NCI-H2029 treated with DMSO at 0.1 percent for 48 hours (cell line): Measurements from ENCODE around the gene C19orf67.
A peak's percentile ranks its signal among the peaks of the same experiment; 100 is the strongest.

Experiments
- DNase-seq: peaks from one replicate; lab custom pipeline; 2025; lab: John Stamatoyannopoulos, UW

The C19orf67 gene

DNA sequence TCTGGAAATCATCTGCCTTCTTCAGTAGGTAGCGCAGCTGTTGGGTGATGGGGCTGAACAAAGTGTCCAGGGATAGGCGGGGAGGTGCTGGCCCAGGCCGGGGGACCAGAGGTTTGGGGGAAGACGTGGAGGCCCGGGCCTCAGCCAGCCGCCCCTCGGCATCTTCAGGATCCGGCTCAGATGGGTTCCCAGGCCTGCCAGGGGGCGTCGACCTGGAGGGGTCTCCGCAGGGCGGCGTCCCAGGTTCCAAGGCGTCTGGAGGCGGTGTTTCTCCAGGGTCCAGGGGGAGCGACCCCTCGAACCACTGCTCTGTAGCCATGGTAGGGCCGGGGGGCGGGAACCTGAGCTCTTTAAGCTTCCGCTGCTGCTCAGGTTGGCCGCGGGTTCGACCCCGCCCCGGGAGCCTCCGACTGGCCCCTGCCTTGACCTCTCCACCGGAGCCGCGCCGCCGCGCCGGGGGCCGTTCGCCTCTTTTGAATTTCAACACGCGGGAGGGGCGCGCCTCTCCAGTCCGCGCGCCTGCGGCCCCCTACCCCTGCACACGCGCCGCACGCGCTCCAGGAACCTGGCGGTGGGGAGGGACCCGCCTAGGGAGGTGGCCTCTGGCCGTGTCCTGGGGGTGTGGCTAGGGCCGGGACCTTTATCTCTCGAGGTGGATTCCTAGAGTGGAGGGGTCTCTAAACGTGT is at the start of gene C19orf67:
C19orf67 (minus strand) TSS at position 475 of the 687 bp plus-strand sequence; CDS start at position 319, 156 bp downstream.
- DNase-seq, result no peak

DNA sequence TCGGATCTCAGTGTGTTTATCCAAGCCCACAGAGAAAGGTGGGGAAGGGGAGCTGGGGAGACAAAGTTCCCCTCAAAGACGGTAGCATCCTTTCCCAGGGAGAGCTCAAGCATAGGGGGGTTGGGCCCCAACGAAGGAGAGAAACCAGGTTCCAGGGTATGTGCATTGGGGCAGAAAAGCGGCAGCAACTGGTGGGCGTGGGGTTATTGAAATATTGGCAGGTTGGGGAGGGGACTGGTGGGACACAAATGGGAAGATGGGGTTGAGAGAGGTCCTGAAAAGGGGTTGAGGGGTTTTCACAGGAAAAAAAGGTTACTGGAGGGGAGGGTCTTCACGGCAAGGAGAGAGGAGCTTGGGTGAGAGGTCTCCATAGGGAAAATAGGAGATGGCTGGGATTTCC is 49.8 kb upstream of the C19orf67 start:
- no peak for DNase-seq

DNA sequence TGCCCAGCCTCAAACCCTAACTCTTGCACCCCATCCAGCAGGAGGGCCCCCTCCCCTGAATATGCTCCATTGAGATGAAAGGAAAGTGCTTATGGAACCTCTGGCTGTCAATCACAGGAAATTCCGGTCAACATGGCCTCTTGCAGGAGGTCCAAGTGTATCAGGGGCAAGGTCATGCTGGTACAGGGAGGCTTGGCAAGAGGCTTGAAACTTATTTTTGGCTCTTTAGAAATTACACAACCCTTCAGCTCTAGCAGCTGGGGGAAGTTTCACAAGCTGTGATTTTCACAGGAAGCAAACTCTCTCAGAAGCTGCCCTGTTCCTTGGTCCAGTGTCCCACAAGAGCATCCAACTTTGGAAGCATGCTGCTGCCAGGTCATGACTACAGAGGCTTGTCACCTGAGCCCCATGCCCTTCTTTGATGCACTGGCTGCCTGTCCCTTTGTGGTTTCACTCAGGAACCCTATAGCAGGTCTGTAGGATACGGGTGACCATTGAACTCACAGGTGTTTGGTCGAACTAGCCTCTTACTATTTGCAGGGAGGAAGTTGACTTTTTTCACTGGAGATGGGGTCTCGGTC is 42.4 kb upstream of the C19orf67 start:
- DNase-seq, result no peak

DNA sequence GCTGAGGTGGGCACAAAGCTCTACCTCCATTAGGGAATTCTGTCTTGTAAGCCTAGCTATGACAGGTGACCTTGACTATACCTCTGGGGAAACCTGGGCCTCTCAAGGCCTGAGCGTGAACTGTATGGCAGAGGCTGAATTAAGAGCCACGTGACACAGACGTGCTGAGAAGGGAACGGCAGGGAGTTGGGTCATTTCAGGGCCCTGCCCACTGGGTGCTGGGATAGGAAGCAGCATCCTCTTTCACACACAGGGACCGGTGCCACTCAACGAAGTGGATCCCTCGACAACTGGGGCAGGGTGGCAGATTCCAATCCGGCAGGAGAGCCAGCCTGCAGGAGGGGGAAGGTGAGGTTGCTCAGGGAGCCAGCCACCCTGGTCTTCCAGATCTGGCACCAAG is 41.6 kb upstream of the C19orf67 start:
- DNase-seq, result no peak

DNA sequence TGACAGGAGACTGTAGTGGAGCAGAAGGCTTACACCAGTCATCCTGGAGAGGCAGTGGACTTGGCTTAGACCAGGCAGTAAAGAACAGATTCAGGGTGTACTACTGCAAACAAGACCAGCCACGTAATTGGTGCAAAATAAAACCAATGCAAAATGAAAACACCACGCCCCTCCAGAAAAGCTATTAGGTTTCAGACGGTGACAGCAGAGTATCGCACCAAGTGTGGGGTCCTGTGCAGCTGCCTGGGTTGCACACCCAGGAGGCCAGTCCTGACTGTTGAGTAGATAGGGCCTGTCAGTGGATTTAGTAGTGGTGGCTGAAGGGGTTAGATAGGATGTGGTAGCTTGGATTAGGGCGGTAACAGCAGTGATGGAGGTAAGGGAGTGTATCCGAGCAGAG is 37.3 kb upstream of the C19orf67 start:
- DNase-seq, result no peak

DNA sequence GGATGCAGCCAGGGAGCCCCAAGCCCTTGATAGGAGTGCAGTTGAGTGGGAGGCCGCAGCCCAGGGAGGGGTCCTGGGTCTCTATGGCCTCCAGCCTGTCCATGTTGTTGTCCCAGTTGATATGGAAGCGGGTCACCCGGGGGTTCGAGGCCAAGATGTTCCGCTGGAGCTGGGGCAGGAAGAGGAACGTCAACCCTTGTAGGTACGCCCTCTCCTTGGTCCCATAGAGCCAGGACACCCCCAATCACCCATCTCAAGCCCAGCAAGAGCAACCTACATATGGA is 34.9 kb upstream of the C19orf67 start:
- DNase-seq, result no peak

DNA sequence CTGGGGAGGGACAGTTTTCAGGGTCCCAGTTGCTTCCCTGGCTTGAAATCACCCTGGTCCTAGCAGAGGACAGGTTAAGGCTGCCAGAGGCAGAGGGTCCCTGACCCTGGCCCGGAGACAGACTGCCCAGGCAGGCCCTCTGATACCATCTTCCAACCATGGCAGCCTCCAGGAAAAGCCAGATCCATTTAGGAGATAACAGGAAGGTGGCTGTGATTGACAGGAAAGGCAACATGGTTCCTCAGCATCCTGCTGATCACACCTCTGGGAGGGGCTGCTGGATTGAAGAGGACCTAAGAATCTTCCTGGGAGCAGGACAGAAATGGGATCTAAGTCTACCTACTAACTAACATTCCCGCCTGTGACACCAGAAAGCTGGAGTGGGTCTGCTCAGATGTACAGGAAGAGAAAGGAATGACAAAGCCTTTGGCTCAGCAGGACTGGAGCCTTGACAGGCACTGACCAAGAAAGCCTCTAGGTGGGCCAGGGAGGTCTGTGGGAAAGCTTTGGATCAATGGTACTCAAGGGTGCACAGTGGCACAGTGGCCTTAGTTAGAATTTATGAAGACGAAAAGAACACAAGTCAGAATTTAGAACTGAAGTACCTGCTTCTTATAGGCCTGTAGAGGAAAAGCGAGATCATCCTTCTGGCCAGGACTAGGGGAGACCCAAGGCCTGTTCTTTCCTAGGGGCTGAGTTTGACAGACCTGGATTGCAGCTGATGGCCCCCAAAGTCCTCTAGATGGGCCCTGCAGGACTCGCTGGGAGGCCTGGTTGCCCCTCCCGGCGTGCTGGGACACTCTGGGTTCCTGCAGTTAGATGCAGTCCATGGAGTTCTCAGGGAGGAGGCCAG is 34.3 kb upstream of the C19orf67 start:
- DNase-seq, result no peak

DNA sequence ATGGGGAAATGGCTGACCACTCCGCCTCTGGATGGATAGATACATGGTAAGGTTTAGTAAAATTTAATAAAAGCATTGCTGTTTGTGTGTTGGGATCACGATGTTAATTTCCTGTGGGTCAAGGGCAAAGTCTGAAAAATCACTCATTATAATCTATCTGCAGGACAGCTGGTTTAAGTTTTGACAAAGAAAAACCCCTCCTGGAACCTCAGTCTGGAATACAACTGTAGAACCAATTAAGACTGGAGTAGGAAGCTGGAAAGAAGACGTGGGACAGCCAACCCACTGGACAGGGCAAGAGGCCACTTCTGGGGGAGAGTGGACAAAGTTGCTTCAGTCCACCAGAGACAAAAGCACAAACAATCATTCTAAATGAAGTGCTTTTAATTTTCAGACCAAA is 33.6 kb upstream of the C19orf67 start:
- no peak for DNase-seq

DNA sequence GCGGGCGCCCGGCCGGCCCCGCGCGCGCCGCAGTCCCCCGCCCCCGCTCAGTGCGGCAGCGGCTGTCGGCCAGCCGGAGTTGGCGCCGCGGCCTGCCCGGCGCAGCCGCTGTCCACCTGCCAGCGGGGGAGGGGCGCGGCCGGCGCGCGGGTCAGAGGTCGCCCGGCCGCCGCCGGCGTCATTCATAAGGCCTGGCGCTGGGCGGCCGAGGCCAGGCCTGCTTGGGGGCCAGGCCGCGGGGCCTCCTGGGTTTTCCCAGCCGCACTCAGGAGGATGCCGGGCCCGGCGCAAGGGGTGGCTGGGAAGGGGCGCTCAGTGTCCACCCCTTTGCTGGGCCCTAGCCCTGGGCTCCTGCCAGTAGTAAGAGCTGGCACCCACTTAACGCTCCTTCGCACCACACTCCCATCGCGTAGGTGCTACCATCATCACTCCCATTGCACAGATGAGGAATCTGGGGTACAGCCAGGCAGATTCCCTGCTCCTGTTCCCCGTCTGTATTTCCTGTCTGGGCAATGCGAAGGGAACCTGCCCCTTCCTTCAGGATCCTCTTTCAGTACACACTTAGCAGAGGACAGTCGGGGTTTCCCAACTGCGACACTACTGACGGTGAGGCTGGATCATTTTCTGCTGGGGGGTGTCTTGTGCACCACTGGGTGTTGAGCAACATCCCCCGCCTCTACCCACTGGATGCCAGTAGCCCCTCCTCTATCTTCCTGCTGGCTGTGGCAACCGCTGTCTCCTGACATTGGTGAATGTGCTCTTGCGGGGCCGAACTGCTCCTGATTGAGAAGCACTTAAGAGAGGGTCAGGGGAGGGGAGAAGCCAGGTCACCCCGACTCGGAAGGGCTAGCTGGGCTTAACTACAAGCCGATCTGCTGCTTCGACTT is 32.8 kb upstream of the C19orf67 start:
- no peak for DNase-seq

DNA sequence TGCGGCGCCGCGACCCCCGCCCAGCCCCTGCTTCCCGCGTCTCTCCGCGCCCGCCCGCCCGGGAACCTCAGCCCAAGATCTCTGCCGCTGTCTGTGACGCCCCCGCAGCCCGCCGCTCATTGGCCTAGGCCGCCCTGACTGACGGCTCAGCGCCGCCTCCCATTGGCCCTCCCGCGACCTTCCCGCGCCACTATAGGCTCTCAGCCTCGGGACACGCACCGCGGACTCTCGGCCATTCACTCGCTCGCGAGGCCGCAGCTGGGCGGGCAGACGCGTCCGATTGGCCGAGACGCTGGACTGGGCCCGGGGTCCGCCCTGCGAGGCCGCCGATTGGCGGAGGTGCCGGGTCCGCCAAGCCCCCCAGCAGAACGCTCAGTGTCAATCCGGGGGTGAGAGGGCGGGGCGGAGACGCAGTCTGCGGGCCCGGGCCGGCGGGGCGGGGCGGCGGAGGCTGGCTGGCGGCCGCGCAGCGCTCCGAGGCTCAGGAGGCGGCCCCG is 32.1 kb upstream of the C19orf67 start, which contains the start of gene PRKACA:
PRKACA (minus strand) TSS at position 95 of the 497 bp plus-strand sequence. CDS start 215 bp downstream, outside the sequence.
- peak; percentile 76 for DNase-seq

DNA sequence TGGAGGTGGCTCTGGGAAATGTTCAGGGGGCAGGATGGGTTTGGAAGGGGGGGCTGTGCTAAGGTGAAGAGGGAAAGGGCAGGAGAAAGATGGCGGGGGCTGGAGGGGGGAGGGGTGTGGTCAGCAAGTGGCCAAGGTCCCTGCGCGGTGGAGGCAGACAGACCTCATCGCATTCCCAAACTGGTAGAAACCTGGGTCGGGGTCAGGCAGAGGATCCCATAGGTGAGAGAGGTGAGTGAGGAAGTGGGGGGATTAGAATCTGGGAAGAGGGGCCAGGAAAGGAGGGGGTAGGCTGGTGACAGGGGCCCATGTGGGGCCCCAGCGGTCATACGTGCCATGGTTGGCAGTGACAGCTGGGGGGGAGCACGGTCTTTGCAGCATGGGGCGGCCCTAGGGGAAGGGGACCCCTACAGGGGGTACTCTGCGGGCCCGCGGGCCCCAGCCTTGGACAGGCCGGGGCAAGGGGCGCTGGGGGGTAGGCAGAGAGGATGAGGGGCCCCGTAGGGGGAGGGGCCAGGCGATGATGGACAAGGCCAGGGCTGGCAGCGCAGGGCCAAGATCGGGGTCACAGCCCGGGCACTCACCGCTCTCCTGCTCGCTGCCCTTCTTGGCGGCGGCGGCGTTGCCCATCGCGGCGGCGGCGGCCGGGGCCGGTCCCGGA is 31.5 kb upstream of the C19orf67 start:
- DNase-seq, result no peak

DNA sequence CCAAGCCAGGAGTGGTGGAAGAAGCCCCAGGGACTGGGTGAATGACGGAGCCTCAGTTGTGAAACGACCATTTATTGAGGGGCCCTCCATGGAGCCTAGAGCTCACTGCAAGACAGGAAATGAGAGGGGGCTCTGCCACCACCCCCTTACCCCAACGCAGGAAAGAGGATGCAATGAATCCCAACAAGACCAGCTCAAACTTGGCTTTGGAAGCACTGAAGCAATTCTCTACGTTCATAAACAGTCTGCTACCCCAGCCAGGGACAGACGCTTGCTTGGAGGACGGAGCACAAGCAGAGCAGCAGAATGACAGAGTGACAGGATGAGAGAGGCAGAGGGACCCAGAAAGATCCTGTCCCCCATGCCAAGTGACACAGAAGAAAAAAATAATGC is 30.9 kb upstream of the C19orf67 start:
- DNase-seq, result no peak

DNA sequence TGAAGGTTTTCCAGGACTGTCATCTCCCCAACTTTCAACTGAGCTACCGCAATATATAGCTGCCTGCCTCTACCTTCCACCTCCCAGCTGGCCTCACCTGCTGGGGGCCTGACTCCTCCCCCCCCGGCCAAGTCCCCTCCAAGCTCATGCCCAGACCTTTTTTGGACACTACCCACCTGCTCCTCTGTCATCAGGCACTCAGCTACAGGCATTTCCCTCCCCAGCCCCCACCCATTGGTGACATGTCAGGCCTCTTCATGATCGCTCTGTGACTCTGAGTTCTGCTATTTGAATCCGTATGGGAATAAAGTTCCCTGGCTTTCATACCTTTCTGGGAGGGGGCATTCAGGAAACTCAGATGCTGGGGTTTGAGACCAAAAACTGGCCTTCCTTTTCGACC is 30.2 kb upstream of the C19orf67 start:
- no peak for DNase-seq

DNA sequence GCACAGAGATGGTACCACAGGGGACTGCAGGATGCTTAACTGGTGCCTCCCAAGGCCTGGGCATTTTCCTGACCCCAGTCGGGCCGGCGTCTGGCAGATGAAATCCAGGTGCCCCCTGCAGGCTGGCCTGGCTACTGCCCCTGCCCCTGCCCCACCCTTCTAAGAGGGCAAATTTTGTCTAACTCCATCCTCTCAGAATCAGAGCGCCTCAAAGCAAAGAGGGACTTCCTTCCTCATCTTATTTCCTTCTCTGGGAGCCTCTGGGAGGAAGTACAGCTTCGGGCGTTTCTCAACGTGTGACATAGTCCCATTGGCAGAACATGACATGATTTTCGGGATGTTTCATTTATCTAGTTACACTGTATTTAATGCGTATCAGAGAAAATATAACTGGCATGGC is 29.3 kb upstream of the C19orf67 start:
- DNase-seq, result no peak

DNA sequence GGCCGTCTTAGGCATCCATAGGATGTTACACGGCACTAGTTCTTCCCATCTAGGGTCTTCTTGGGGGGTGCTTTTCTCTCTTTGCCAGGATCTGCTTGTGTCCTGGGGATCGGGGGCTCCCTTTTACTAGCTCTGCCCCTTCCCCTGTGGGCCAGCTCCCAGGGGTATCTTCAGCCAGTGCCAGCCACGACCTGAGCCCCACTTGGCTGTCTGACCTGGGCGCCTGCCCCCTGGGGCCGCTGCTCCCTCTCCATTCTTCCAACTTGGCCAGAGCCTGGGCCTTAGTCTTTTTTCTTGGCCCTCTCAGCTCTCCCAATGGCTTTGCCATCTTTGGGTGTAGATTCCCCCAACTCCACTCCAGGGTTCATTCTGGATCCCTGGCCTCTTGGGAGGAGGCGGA is 28.9 kb upstream of the C19orf67 start:
- no peak for DNase-seq

DNA sequence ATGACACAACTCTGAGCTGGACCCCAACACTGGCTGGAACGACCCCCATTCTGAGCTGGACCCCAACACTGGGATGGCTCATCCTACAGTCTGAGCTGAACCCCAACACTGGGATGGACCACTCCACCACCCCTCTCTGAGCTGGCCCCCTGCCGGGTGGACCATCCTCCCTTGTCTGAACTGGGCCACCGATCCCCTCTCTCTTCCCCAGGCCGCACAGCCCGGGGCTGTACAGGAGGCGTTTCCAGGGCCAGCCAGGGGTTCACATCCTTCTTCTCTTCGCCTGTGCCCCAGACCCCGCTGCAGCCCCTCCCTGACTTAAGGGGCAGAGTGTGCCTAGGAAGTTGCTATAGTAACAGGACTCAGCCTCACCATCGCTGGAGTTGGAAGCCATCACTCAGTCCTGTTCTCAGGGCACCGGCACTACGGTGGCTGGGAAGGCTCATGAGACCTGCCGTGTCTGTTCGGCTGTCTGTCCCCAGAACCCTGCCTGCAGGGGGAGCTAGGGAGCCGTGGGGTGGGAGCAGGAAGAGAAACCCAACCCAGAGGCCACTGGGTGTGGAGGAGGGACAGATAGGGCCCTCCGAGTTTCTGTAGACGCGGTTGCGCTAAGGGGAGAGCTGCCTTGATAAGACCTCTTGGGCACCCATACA is 28.3 kb upstream of the C19orf67 start:
- no peak for DNase-seq

DNA sequence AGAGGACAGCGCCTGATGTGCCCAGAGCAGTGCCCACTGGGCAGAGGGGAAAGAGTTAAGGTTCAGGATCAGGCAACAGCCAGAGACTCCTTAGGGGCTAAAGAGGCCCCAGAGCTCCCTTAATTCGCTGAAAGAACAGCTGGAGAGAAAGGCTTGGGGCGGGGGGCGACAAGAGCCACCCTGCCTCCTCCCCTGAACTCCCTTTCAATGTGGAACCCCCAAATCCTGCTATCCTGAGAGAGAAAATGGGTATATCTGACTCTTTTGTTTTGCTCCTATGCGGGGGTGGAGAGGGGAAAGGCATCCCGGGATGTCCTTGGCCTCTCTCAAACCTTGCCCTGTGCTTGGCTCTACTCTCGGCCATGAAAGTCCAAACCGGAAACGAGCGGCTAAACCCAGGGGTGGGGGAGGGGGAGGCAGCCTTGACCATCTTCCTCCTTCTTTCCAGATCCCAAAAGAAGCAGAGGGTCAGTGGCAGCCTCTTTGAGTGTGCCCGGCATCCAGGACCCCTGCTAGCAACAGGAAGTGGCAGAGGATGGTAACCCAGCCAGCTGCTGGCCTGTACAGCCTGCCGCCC is 27.3 kb upstream of the C19orf67 start:
- no peak for DNase-seq

DNA sequence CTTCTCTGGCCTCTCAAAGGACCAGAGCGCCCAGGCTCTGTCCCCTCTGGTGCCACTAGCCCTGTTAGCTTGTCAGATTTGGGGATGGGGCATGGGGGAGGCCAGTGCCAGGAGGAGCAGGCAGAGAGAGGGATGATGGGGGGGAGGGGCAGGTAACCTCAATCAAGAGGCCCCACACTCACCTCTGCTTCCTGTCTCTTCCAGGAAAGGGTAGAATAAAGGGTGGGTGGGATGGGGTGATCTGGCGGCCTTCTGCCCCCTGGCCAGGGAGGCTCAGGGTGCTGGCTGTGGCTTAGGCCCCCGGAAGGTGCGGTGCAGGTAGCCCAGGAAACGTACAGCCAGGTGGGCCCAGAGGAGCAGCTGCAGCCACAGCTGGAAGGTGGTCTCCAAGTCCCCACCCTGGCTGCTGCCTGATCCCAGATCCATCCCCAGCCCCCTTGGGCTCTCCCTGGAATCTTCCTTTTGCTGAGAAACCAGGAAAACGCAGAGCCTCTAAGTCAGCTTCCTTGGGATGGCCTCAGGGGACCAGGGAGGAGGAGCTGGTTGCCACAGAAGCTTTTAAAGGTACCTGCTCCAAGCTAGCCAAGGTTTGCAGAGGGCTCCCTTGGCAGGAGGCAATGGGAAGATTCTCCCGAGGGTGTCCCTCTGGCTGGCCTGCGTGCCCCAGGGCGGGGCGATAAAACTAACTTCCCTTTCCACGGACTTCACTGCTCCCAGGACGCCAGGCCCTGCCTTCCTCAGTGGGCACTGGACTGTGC is 26.6 kb upstream of the C19orf67 start:
- DNase-seq, result no peak

DNA sequence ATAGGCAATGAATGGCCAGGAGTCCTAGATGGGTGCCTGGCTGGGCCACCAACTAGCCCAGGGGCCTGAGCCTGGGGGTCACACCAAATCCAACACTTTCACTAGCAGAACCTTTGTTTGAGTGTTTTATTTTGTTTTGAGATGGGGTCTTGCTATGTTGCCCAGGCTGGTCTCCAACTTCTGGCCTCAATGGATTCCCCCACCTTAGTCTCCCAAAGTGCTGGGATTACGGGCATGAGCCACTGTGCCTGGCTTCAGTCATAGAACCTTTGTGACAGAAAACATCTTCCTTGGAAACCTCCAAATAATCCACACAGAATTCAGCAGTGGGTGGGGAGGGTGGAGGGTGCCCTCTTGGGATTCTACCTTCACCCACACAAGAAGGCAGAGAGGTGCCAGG is 25.9 kb upstream of the C19orf67 start:
- DNase-seq, result no peak

DNA sequence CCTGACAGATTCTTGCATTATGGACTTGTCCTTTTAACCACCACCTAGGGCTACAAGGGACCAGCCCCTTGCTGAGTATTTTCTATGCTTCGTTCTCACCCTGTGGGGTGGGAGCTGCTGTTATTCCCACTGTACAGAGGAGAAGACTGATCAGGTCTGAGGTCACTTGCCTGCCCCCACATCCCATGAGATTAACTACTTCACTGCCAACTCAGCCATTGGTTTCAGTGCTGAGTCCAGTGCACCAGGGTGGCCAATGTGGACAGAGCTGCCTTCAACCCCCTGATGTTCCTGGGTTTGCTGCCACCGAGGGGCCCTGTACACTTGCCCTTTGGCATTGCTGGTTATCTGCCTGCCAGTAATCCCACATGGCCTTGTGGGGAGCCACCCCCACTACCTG is 25.1 kb upstream of the C19orf67 start:
- DNase-seq, result no peak
